Endothelial cell of umbilical vein (primary cell): ENCODE measurements around the gene SMC1B.

Experiments
- EZH2 ChIP-seq: IDR thresholded peaks from 2 replicates; pipeline ENCODE4 v1.6.1; 2012; ENCODE audit warnings: borderline replicate concordance, low read depth, mild to moderate bottlenecking, moderate library complexity, low read length, inconsistent platforms; ENCODE audit not compliant: severe bottlenecking
- FOS ChIP-seq: IDR thresholded peaks from 2 replicates; pipeline ENCODE4 v1.6.1; 2011; ENCODE audit warnings: mild to moderate bottlenecking, low read length, moderate library complexity, borderline replicate concordance; ENCODE audit not compliant: insufficient read depth
- GATA2 ChIP-seq: IDR thresholded peaks from 2 replicates; pipeline ENCODE4 v1.7.0; 2011; ENCODE audit warnings: low read depth, mild to moderate bottlenecking, moderate library complexity, mixed read lengths, low read length; ENCODE audit not compliant: insufficient read length, insufficient read depth
- JUN ChIP-seq: IDR thresholded peaks from 2 replicates; pipeline ENCODE4 v1.6.1; 2011; ENCODE audit warnings: borderline replicate concordance, low read depth; ENCODE audit not compliant: insufficient read length, insufficient read depth
- MYC ChIP-seq: IDR thresholded peaks from one replicate; pipeline ENCODE4 v1.6.1; 2011; ENCODE audit warnings: mild to moderate bottlenecking, low read depth, low read length
- POLR2A ChIP-seq: IDR thresholded peaks from 2 replicates; pipeline ENCODE4 v1.6.1; 2012; ENCODE audit warnings: low read depth, mild to moderate bottlenecking, control low read depth, low read length
- POLR2AphosphoS5 ChIP-seq: IDR thresholded peaks from 2 replicates; pipeline ENCODE4 v1.6.1; 2012; ENCODE audit warnings: low read depth, mild to moderate bottlenecking, control low read depth, low read length, moderate library complexity; ENCODE audit not compliant: insufficient read depth
- TF ChIP-seq, protein P1 (sequence below), 2 donors: IDR thresholded peaks; 1 replicate in 1 of 2; 2 replicates in 1 of 2; pipeline ENCODE4 v1.5.1; 2011; ENCODE audit warnings: low read length in 2 of 2, mild to moderate bottlenecking in 2 of 2, moderate library complexity in 2 of 2, control low read depth in 1 of 2, inconsistent platforms in 1 of 2, low read depth in 1 of 2; ENCODE audit not compliant: insufficient read depth in 1 of 2; ENCODE audit errors: extremely low read depth in 1 of 2
- TF ChIP-seq, protein P2 (sequence below): IDR thresholded peaks from 2 replicates; pipeline ENCODE4 v1.6.1; 2011; ENCODE audit not compliant: insufficient read depth, insufficient read length

DNA sequence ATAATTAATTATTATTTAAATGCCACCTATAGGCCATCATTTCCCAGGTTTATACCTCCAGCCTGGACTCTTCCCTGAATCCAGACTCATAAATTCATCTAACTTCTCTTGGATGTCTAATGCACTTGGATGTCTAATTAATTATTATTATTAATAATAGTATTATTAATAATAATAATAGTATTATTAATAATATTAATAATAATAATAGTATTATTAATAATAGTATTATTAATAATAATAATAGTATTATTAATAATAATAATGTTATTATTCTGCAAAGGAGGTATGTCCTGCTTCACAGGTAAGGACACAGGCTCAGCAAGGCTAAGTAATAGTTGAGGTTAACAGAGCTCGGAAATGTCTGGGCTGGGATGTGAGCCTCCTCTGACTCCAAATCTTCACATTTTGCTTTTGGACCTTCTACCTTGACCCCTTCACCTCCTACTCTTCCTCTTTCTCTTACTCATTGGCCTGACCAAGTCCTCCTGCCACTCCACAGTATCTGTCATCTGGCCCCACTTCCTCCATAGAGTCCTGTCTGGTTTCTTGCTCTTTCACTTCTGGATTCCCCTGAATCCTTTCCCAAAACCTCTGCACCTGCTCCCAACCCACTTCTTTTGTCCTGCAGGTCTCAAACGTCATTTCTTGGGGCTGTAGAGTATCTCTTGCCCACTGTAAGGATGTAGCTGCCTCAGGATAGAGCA is 8.1 kb upstream of the SMC1B start:
- no peak for TF ChIP-seq POLR2A
- TF ChIP-seq, protein P1, sequence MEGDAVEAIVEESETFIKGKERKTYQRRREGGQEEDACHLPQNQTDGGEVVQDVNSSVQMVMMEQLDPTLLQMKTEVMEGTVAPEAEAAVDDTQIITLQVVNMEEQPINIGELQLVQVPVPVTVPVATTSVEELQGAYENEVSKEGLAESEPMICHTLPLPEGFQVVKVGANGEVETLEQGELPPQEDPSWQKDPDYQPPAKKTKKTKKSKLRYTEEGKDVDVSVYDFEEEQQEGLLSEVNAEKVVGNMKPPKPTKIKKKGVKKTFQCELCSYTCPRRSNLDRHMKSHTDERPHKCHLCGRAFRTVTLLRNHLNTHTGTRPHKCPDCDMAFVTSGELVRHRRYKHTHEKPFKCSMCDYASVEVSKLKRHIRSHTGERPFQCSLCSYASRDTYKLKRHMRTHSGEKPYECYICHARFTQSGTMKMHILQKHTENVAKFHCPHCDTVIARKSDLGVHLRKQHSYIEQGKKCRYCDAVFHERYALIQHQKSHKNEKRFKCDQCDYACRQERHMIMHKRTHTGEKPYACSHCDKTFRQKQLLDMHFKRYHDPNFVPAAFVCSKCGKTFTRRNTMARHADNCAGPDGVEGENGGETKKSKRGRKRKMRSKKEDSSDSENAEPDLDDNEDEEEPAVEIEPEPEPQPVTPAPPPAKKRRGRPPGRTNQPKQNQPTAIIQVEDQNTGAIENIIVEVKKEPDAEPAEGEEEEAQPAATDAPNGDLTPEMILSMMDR (IDR thresholded peaks at IDR 0.05; ENCODE audit: extremely low read depth in 1 of 2, insufficient read depth in 1 of 2, low read depth in 1 of 2, low read length in 2 of 2) = no peak
- no peak for TF ChIP-seq POLR2AphosphoS5
- no peak for TF ChIP-seq MYC
- TF ChIP-seq JUN = no peak
- TF ChIP-seq EZH2 = no peak
- TF ChIP-seq, protein P2, sequence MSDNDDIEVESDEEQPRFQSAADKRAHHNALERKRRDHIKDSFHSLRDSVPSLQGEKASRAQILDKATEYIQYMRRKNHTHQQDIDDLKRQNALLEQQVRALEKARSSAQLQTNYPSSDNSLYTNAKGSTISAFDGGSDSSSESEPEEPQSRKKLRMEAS = no peak
- TF ChIP-seq GATA2 = no peak
- TF ChIP-seq FOS = no peak
